Liver (tissue), 9 donors: ENCODE results near the gene PHKB. TPM values are rescaled to one million over a fixed set of nuclear protein-coding genes. Genes with fewer than 3 reads are reported as not detected.

ENCODE experiments used
- DNase-seq: peaks from one replicate; pipeline ENCODE4 v3.0.0-alpha.2; 2017; ENCODE audit warnings: low spot score
- H3K27ac ChIP-seq, 2 donors: one replicate each; pipeline ENCODE4 v1.7.0; 2013; ENCODE audit warnings: inconsistent platforms in 2 of 2, low read length in 2 of 2, control low read depth in 1 of 2, low read depth in 1 of 2, mild to moderate bottlenecking in 1 of 2
- H3K27me3 ChIP-seq, 4 donors: one replicate each; pipeline versions ENCODE4 v1.6.1 to v1.7.0; 2013; ENCODE audit warnings: low read length in 3 of 4, inconsistent platforms in 1 of 4, mild to moderate bottlenecking in 1 of 4, moderate library complexity in 1 of 4; ENCODE audit not compliant: control insufficient read depth in 4 of 4, insufficient read depth in 4 of 4
- H3K36me3 ChIP-seq, 4 donors: one replicate each; pipeline versions ENCODE4 v1.6.1 to v1.7.0; 2013; ENCODE audit warnings: low read length in 3 of 4, mild to moderate bottlenecking in 3 of 4, low read depth in 1 of 4, moderate library complexity in 1 of 4; ENCODE audit not compliant: control insufficient read depth in 4 of 4, insufficient read depth in 3 of 4
- H3K4me1 ChIP-seq, 4 donors: one replicate each; pipeline versions ENCODE4 v1.6.1 to v1.7.0; 2013; ENCODE audit warnings: low read length in 3 of 4, mild to moderate bottlenecking in 3 of 4, moderate library complexity in 1 of 4; ENCODE audit not compliant: control insufficient read depth in 4 of 4, insufficient read depth in 4 of 4
- H3K4me3 ChIP-seq, 3 donors: one replicate each; pipeline versions ENCODE4 v1.6.1 to v1.7.0; 2013; ENCODE audit warnings: low read length in 3 of 3, control low read depth in 1 of 3, low read depth in 1 of 3, mild to moderate bottlenecking in 1 of 3
- H3K9ac ChIP-seq, 2 donors: one replicate each; pipeline ENCODE4 v1.7.0; 2013; ENCODE audit warnings: low read length in 2 of 2, mild to moderate bottlenecking in 2 of 2, moderate library complexity in 2 of 2, control low read depth in 1 of 2, low read depth in 1 of 2
- H3K9me3 ChIP-seq, 4 donors: one replicate each; pipeline versions ENCODE4 v1.6.1 to v1.7.0; 2013; ENCODE audit warnings: low read length in 3 of 4; ENCODE audit not compliant: control insufficient read depth in 4 of 4
- EGR1 ChIP-seq, 2 donors: IDR thresholded peaks; 2 replicates each; pipeline ENCODE4 v1.6.1; 2016 to 2018; ENCODE audit warnings: antibody characterized with exemption in 2 of 2, low read depth in 2 of 2
- FOXA1 ChIP-seq: IDR thresholded peaks from 2 replicates; pipeline ENCODE4 v1.6.1; 2016; ENCODE audit warnings: antibody characterized with exemption
- FOXA2 ChIP-seq: IDR thresholded peaks from 2 replicates; pipeline ENCODE4 v1.6.1; 2016; ENCODE audit warnings: antibody characterized with exemption
- GABPA ChIP-seq, 2 donors: IDR thresholded peaks in 1 of 2; conservative IDR thresholded peaks in 1 of 2; 2 replicates each; pipeline ENCODE4 v1.6.1; 2016; ENCODE audit warnings: antibody characterized with exemption in 2 of 2, mild to moderate bottlenecking in 1 of 2, moderate library complexity in 1 of 2
- HNF4A ChIP-seq, 2 donors: conservative IDR thresholded peaks; 2 replicates each; pipeline ENCODE4 v1.6.1; 2016; ENCODE audit warnings: antibody characterized with exemption in 2 of 2, mild to moderate bottlenecking in 2 of 2
- HNF4G ChIP-seq: IDR thresholded peaks from 2 replicates; pipeline ENCODE4 v1.6.1; 2016; ENCODE audit warnings: antibody characterized with exemption
- NR2F2 ChIP-seq: IDR thresholded peaks from 2 replicates; pipeline ENCODE4 v1.6.1; 2016; ENCODE audit warnings: antibody characterized with exemption
- RXRA ChIP-seq, 2 donors: IDR thresholded peaks; 2 replicates each; pipeline ENCODE4 v1.6.1; 2017 to 2018; ENCODE audit warnings: antibody characterized with exemption in 2 of 2, mild to moderate bottlenecking in 1 of 2
- TAF1 ChIP-seq: conservative IDR thresholded peaks from 2 replicates; pipeline ENCODE4 v1.6.1; 2016; ENCODE audit warnings: antibody characterized with exemption, mild to moderate bottlenecking
- YY1 ChIP-seq: IDR thresholded peaks from 2 replicates; pipeline ENCODE4 v1.6.1; 2016; ENCODE audit warnings: antibody characterized with exemption, mild to moderate bottlenecking
- WGBS: extraction: QIAGEN DNeasy Blood & Tissue Kit; methylation state at CpG from one replicate; pipeline ENCODE4 v1.1.7; 2013; 5-methylcytosine and 5-hydroxymethylcytosine counted together
- polyA plus RNA-seq, 2 donors: library from polyadenylated mRNA; stranded (reverse) in 1 of 2; unstranded in 1 of 2; fragments of 200-250 nt in 1 of 2; fragments of >200 nt in 1 of 2; fragmentation: Nextera tagmentation in 1 of 2; extraction: Ambion mirVana in 1 of 2; gene quantifications; one replicate each; pipeline versions ENCODE4 v1.2.1 to v1.2.3, GENCODE V29; 2013 to 2015
- total RNA-seq, 2 donors: library from RNA; depleted of rRNA; stranded (reverse); fragments of >200 nt; gene quantifications; one replicate each; pipeline ENCODE4 v1.2.3, GENCODE V29; 2014
- TF ChIP-seq, protein P1 (sequence below): IDR thresholded peaks from 2 replicates; pipeline ENCODE4 v1.6.1; 2016; ENCODE audit warnings: antibody characterized with exemption
- TF ChIP-seq, protein P2 (sequence below): IDR thresholded peaks from 2 replicates; pipeline ENCODE4 v1.6.1; 2016; ENCODE audit warnings: antibody characterized with exemption
- TF ChIP-seq, protein P3 (sequence below): IDR thresholded peaks from 2 replicates; pipeline ENCODE4 v1.6.1; 2016; ENCODE audit warnings: antibody characterized with exemption
- donor health status: healthy.
- donor health status: healthy.
- donor health status: healthy.
- donor health status: healthy.
- donor health status: healthy.

PHKB gene
- total and polyA plus RNA-seq, 4 donors = 13.2 to 49.1 (median 29.0) TPM

DNA sequence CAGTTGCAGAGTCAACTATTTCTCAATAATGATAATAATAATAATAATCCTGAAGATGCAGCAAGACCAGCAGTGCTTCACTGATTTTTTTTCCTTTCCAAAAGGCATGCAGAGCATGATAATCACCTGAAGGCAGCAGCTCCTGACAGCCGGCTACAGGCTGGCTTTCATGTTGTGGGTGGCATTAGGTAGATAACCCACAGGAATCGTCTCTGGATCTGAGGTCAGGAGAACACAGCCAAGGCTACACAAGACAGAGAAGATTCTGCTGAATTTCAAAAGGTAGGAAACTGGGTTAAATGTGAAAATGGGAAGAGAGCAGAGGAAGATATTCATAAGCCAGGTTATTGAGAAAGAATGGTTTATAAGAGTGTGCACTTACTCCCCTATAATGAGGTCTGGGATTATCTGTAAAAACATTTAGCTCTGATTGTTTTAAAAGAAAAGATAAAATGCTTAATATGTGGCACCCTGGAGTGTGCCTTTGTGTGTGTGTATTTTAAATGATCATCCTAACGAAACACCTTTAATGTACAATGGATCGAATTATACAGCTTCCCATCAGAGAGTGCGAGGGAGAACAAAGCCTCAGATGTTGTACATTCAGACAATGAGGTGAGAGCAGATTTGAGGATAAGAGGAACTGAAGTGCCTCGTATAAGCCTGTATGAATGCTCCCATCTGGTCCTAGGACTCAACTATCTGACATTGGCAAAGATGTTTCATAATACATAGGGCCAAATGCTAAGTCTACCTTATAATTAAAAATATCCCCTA is 273.1 kb downstream of the PHKB start:
- no peaks in the 10 kb centered on the region for H3K36me3 ChIP-seq
- H3K27ac ChIP-seq = no peak overlapping the region
- TF ChIP-seq RXRA (IDR thresholded peaks at IDR 0.05) = no peak
- no peak for TF ChIP-seq FOXA1
- TF ChIP-seq YY1 = no peak
- TF ChIP-seq, protein P1, sequence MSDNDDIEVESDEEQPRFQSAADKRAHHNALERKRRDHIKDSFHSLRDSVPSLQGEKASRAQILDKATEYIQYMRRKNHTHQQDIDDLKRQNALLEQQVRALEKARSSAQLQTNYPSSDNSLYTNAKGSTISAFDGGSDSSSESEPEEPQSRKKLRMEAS = no peak
- TF ChIP-seq TAF1 = no peak
- no peak for TF ChIP-seq FOXA2
- TF ChIP-seq HNF4A (conservative IDR thresholded peaks at IDR 0.05) = no peak
- TF ChIP-seq NR2F2 = no peak

GRCh38 chr16:47734987-47735594 is 274.0 kb downstream of the PHKB start:
- peak; percentile 36 for DNase-seq
- WGBS = 57% methylated on average over 4 of the region's 4 CpGs
- H3K36me3 ChIP-seq = no peaks in the 10 kb centered on the region
- no peak overlapping the region for H3K4me3 ChIP-seq
- no peak overlapping the region for H3K27ac ChIP-seq
- no peak for TF ChIP-seq RXRA (IDR thresholded peaks at IDR 0.05)
- no peak for TF ChIP-seq HNF4G
- TF ChIP-seq FOXA1 = no peak
- TF ChIP-seq YY1 = no peak
- TF ChIP-seq, protein P2, sequence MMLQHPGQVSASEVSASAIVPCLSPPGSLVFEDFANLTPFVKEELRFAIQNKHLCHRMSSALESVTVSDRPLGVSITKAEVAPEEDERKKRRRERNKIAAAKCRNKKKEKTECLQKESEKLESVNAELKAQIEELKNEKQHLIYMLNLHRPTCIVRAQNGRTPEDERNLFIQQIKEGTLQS = no peak
- TF ChIP-seq, protein P3, sequence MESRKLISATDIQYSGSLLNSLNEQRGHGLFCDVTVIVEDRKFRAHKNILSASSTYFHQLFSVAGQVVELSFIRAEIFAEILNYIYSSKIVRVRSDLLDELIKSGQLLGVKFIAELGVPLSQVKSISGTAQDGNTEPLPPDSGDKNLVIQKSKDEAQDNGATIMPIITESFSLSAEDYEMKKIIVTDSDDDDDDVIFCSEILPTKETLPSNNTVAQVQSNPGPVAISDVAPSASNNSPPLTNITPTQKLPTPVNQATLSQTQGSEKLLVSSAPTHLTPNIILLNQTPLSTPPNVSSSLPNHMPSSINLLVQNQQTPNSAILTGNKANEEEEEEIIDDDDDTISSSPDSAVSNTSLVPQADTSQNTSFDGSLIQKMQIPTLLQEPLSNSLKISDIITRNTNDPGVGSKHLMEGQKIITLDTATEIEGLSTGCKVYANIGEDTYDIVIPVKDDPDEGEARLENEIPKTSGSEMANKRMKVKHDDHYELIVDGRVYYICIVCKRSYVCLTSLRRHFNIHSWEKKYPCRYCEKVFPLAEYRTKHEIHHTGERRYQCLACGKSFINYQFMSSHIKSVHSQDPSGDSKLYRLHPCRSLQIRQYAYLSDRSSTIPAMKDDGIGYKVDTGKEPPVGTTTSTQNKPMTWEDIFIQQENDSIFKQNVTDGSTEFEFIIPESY = no peak
- TF ChIP-seq EGR1 (IDR thresholded peaks at IDR 0.05; ENCODE audit: low read depth in 2 of 2) = no peak
- no peak for TF ChIP-seq FOXA2
- TF ChIP-seq NR2F2 = no peak
- no peak for TF ChIP-seq HNF4A (conservative IDR thresholded peaks at IDR 0.05)
- peaks cover 0 to 3% (median 0%) of the 10 kb centered on the region in 4 donors for H3K9me3 ChIP-seq
- no peaks in the 10 kb centered on the region for H3K4me1 ChIP-seq
- H3K27me3 ChIP-seq = no peaks in the 10 kb centered on the region
- no peak overlapping the region for H3K9ac ChIP-seq

More for the DNA sequence above, 273.1 kb downstream of the PHKB start:
- H3K9me3 ChIP-seq = peaks cover 0 to 3% (median 0%) of the 10 kb centered on the region in 4 donors
- H3K4me1 ChIP-seq = no peaks in the 10 kb centered on the region
- no peaks in the 10 kb centered on the region for H3K27me3 ChIP-seq
- WGBS = 88% methylated on average over 6 of the region's 6 CpGs
- H3K4me3 ChIP-seq = no peak overlapping the region
- H3K9ac ChIP-seq = no peak overlapping the region
- DNase-seq = no peak

DNA sequence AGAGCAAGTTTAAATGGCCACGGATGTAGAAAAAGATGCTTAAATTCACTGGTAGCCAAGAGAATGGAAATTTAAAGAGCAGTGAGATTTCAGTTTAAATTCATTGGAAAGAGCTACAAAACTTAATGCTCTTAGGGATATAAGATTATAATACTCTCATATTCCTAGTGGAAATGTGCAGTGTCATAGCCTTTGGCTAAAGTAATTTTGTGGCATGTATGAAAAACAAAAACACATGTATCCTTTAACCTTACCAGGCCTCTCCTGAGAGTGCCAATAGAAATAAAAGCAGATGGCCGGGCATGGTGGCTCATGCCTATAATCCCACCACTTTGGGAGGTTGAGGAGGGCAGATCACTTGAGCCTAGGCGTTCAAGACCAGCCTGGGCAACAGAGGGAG is 289.2 kb downstream of the PHKB start:
- H3K4me3 ChIP-seq = no peak overlapping the region

More for the DNA sequence above, 289.2 kb downstream of the PHKB start:
- Histone ChIP-seq H3K9ac (no peak overlapping the region), H3K27ac (no peak overlapping the region), H3K9me3 (no peaks in the 10 kb centered on the region), H3K27me3 (no peaks in the 10 kb centered on the region), H3K36me3 (no peaks in the 10 kb centered on the region), H3K4me1 (no peaks in the 10 kb centered on the region)
- 76% methylated on average over 3 of the region's 3 CpGs for WGBS
- DNase-seq = no peak
- no peak for TF ChIP-seq HNF4G
- no peak for TF ChIP-seq EGR1 (IDR thresholded peaks at IDR 0.05; ENCODE audit: low read depth in 2 of 2)
- TF ChIP-seq, protein P3 = no peak
- TF ChIP-seq FOXA2 = no peak
- no peak for TF ChIP-seq NR2F2
- TF ChIP-seq GABPA (IDR thresholded peaks at IDR 0.05 in 1 of 2, conservative IDR thresholded peaks at IDR 0.05 in 1 of 2) = no peak
- TF ChIP-seq HNF4A (conservative IDR thresholded peaks at IDR 0.05) = no peak
